Karpas-422 (cell line): ENCODE results near the gene PCSK5. TPM values are rescaled to one million over a fixed set of nuclear protein-coding genes. Genes with fewer than 3 reads are reported as not detected.

ENCODE experiments used
- DNase-seq: peaks from one replicate; pipeline ENCODE4 v3.0.0-alpha.2; 2015
- H2AFZ ChIP-seq: fragments of 200-600 bp; sonication (generic); 2 replicates; pipeline ENCODE4 v1.6.1; 2014; ENCODE audit warnings: antibody characterized with exemption, low read length, mixed read lengths
- H3K27ac ChIP-seq: fragments of 200-600 bp; sonication (generic); 2 replicates; pipeline ENCODE4 v1.5.1; 2014; ENCODE audit warnings: mild to moderate bottlenecking, low read length, moderate library complexity
- H3K27me3 ChIP-seq: fragments of 200-600 bp; sonication (generic); 2 replicates; pipeline ENCODE4 v1.6.1; 2014; ENCODE audit warnings: low read length, mixed read lengths
- H3K36me3 ChIP-seq: fragments of 200-600 bp; sonication (generic); 2 replicates; pipeline ENCODE4 v1.6.1; 2014; ENCODE audit warnings: low read length, mixed read lengths; ENCODE audit not compliant: insufficient read depth
- H3K4me1 ChIP-seq: fragments of 200-600 bp; sonication (generic); 2 replicates; pipeline ENCODE4 v1.6.1; 2014; ENCODE audit warnings: mild to moderate bottlenecking, low read length, mixed read lengths
- H3K4me2 ChIP-seq: fragments of 200-600 bp; sonication (generic); 2 replicates; pipeline ENCODE4 v1.6.1; 2014; ENCODE audit warnings: low read length, low read depth, mild to moderate bottlenecking; ENCODE audit not compliant: poor library complexity, severe bottlenecking
- H3K4me3 ChIP-seq: fragments of 200-600 bp; sonication (generic); 2 replicates; pipeline ENCODE4 v1.5.1; 2014; ENCODE audit warnings: mild to moderate bottlenecking, antibody characterized with exemption, low read length, mixed read lengths
- H3K79me2 ChIP-seq: fragments of 200-600 bp; sonication (generic); 2 replicates; pipeline ENCODE4 v1.6.1; 2014; ENCODE audit warnings: mild to moderate bottlenecking, low read length, mixed read lengths
- H3K9ac ChIP-seq: fragments of 200-600 bp; sonication (generic); 2 replicates; pipeline ENCODE4 v1.6.0; 2014; ENCODE audit warnings: low read length
- H3K9me2 ChIP-seq: fragments of 200-600 bp; sonication (generic), shearing (Covaris generic); replicated peaks from 2 replicates; pipeline ENCODE4 v1.6.0; 2014; ENCODE audit warnings: mild to moderate bottlenecking, low read length, moderate library complexity; ENCODE audit not compliant: insufficient read depth
- H3K9me3 ChIP-seq: fragments of 300-700, 200-600 bp; sonication (generic); 2 replicates; pipeline ENCODE4 v1.6.1; 2014; ENCODE audit warnings: low read length, mixed read lengths
- H4K20me1 ChIP-seq: fragments of 200-600 bp; sonication (generic); 2 replicates; pipeline ENCODE4 v1.6.1; 2014; ENCODE audit warnings: mild to moderate bottlenecking, antibody characterized with exemption, low read length, low read depth; ENCODE audit not compliant: insufficient read depth
- total RNA-seq: library from RNA; depleted of rRNA; stranded (reverse); fragments of >200 nt; shearing (Covaris generic); gene quantifications from 2 replicates; pipeline ENCODE4 v1.2.3, GENCODE V29; 2014; ENCODE audit warnings: low replicate concordance

PCSK5 gene
- total RNA-seq, 1 experiment from 2014 or later: not detected

GRCh38 chr9:76370396-76371023 lies 480.0 kb downstream of the PCSK5 start:
- Histone ChIP-seq H3K27ac (no peak overlapping the region), H3K9ac (no peak overlapping the region), H3K4me1 (no peaks in the 10 kb centered on the region), H3K36me3 (no peaks in the 10 kb centered on the region), H3K4me3 (no peak overlapping the region), H3K9me2 (no peaks in the 10 kb centered on the region), H2AFZ (no peak overlapping the region), H3K4me2 (no peak overlapping the region), H3K79me2 (no peaks in the 10 kb centered on the region), H4K20me1 (no peaks in the 10 kb centered on the region), H3K27me3 (no peaks in the 10 kb centered on the region), H3K9me3 (no peaks in the 10 kb centered on the region)
- no peak for DNase-seq

GRCh38 chr9:76371901-76372300 lies 481.4 kb downstream of the PCSK5 start:
- Histone ChIP-seq H3K79me2 (no peaks in the 10 kb centered on the region), H2AFZ (no peak overlapping the region), H4K20me1 (no peaks in the 10 kb centered on the region), H3K4me3 (no peak overlapping the region), H3K4me1 (no peaks in the 10 kb centered on the region), H3K9me3 (no peaks in the 10 kb centered on the region), H3K9ac (no peak overlapping the region), H3K27ac (no peak overlapping the region), H3K9me2 (no peaks in the 10 kb centered on the region), H3K27me3 (no peaks in the 10 kb centered on the region), H3K36me3 (no peaks in the 10 kb centered on the region), H3K4me2 (no peak overlapping the region)
- no peak for DNase-seq

- Histone ChIP-seq H3K27ac (no peak overlapping the region), H2AFZ (no peak overlapping the region), H3K4me1 (no peaks in the 10 kb centered on the region), H3K9me2 (no peaks in the 10 kb centered on the region), H4K20me1 (no peaks in the 10 kb centered on the region), H3K4me3 (no peak overlapping the region), H3K36me3 (no peaks in the 10 kb centered on the region), H3K79me2 (no peaks in the 10 kb centered on the region), H3K9me3 (no peaks in the 10 kb centered on the region), H3K9ac (no peak overlapping the region), H3K4me2 (no peak overlapping the region), H3K27me3 (no peaks in the 10 kb centered on the region)
- no peak for DNase-seq
Measured at GRCh38 chr9:76372336-76372735, 481.9 kb downstream of the PCSK5 start.

GRCh38 chr9:76373173-76373783 lies 482.8 kb downstream of the PCSK5 start:
- no peaks in the 10 kb centered on the region for H3K9me3 ChIP-seq
- no peak overlapping the region for H2AFZ ChIP-seq
- H3K36me3 ChIP-seq: no peaks in the 10 kb centered on the region
- H3K27me3 ChIP-seq: no peaks in the 10 kb centered on the region
- DNase-seq: no peak
- H3K27ac ChIP-seq: no peak overlapping the region
- no peak overlapping the region for H3K9ac ChIP-seq
- H3K4me3 ChIP-seq: no peak overlapping the region
- H3K4me2 ChIP-seq: no peak overlapping the region
- no peaks in the 10 kb centered on the region for H3K9me2 ChIP-seq
- H3K79me2 ChIP-seq: no peaks in the 10 kb centered on the region
- H3K4me1 ChIP-seq: no peaks in the 10 kb centered on the region
- no peaks in the 10 kb centered on the region for H4K20me1 ChIP-seq

GRCh38 chr9:76373784-76374474 lies 483.5 kb downstream of the PCSK5 start:
- no peak overlapping the region for H3K4me3 ChIP-seq
- no peak overlapping the region for H3K9ac ChIP-seq
- no peaks in the 10 kb centered on the region for H3K79me2 ChIP-seq
- H3K27me3 ChIP-seq: no peaks in the 10 kb centered on the region
- no peaks in the 10 kb centered on the region for H3K9me2 ChIP-seq
- H3K4me1 ChIP-seq: no peaks in the 10 kb centered on the region
- no peak overlapping the region for H2AFZ ChIP-seq
- H3K27ac ChIP-seq: no peak overlapping the region
- no peak overlapping the region for H3K4me2 ChIP-seq
- H3K36me3 ChIP-seq: no peaks in the 10 kb centered on the region
- H4K20me1 ChIP-seq: no peaks in the 10 kb centered on the region
- H3K9me3 ChIP-seq: no peaks in the 10 kb centered on the region
- DNase-seq: no peak

- Histone ChIP-seq H3K27me3 (no peaks in the 10 kb centered on the region), H3K4me2 (no peak overlapping the region), H3K4me1 (no peaks in the 10 kb centered on the region), H3K9me2 (no peaks in the 10 kb centered on the region), H3K79me2 (no peaks in the 10 kb centered on the region), H3K9me3 (no peaks in the 10 kb centered on the region), H3K4me3 (no peak overlapping the region), H3K27ac (no peak overlapping the region), H4K20me1 (no peaks in the 10 kb centered on the region), H3K36me3 (no peaks in the 10 kb centered on the region), H3K9ac (no peak overlapping the region), H2AFZ (no peak overlapping the region)
- no peak for DNase-seq
Measured at GRCh38 chr9:76374783-76375559, 484.5 kb downstream of the PCSK5 start.

GRCh38 chr9:76377791-76378190 lies 487.3 kb downstream of the PCSK5 start:
- no peaks in the 10 kb centered on the region for H3K27me3 ChIP-seq
- H3K4me3 ChIP-seq: no peak overlapping the region
- no peak for DNase-seq
- no peaks in the 10 kb centered on the region for H4K20me1 ChIP-seq
- no peaks in the 10 kb centered on the region for H3K36me3 ChIP-seq
- H2AFZ ChIP-seq: no peak overlapping the region
- H3K9me3 ChIP-seq: no peaks in the 10 kb centered on the region
- no peaks in the 10 kb centered on the region for H3K79me2 ChIP-seq
- H3K9ac ChIP-seq: no peak overlapping the region
- H3K9me2 ChIP-seq: no peaks in the 10 kb centered on the region
- H3K27ac ChIP-seq: no peak overlapping the region
- no peaks in the 10 kb centered on the region for H3K4me1 ChIP-seq
- H3K4me2 ChIP-seq: no peak overlapping the region
